ENCODE data around the gene SIT1. TPM values are rescaled to one million over a fixed set of nuclear protein-coding genes. Genes with fewer than 3 reads are reported as not detected.

The SIT1 gene
- total RNA-seq, 1 donor from 2014 or later, result not detected

DNA sequence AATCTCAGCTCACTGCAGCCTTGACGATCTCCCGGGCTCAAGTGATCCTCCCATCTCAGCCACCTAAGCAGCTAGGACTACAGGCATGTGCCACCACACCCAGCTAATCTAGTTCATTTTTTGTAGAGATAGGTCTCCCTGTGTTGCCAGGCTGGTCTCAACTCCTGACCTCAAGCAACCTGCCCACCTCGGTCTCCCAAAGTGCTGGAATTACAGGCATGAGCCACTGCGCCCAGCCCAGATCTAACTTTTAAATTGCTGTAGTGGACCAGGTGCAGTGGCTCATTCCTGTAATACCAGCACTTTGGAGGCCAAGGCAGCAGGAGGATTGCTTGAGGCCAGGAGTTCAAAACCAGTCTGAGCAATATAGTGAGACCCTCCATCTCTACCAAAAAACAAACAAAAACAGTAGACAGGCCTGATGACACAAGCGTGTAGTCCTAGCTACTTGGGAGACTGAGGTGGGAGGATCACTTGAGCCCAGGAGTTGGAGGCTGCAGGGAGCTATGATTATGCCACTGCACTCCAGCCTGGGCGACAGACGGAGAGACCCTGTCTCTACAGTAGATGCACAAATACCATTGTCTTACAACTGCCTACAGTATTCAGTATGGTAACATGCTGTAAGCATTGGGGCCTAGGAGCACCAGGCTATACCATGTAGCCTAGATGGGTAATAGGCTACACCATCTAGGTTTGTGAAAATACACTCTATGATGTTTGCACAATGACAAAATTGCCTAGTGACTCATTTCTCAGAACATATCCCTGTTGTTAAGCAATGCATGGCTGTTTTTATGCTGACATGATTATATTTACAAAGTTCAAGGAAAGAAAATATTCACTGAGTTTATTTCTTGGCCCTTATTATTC, 1.5 kb upstream of the SIT1 start:
- Histone ChIP-seq H3K27ac (ENCODE audit: low read depth, low read length) (no peak overlapping the region), H3K79me2 (ENCODE audit: insufficient read depth, low read length) (no peaks in the 10 kb centered on the region), H3K27me3 (ENCODE audit: insufficient read depth, low read length) (no peaks in the 10 kb centered on the region), H2AFZ (ENCODE audit: low read depth, low read length) (no peak overlapping the region), H3K36me3 (ENCODE audit: insufficient read depth, low read length) (no peaks in the 10 kb centered on the region), H3K9ac (ENCODE audit: low read length) (no peak overlapping the region), H4K20me1 (ENCODE audit: insufficient read depth, low read length) (no peaks in the 10 kb centered on the region), H3K4me1 (ENCODE audit: insufficient read depth, low read length) (peaks cover 14% of the 10 kb centered on the region), H3K9me3 (ENCODE audit: insufficient read depth, low read depth, low read length) (no peaks in the 10 kb centered on the region), H3K4me3 (ENCODE audit: insufficient read depth, low read depth, low read length) (no peak overlapping the region), H3K4me2 (ENCODE audit: low read length) (no peak overlapping the region)
- Mint-ChIP-seq H3K27ac (ENCODE audit: unreplicated experiment) (no peak overlapping the region), H3K4me3 (ENCODE audit: unreplicated experiment) (no peak overlapping the region), H3K9me3 (ENCODE audit: unreplicated experiment) (no peaks in the 10 kb centered on the region), H3K27me3 (ENCODE audit: low read depth, unreplicated experiment) (no peaks in the 10 kb centered on the region), H3K4me1 (ENCODE audit: low read depth, unreplicated experiment) (peaks cover 8% of the 10 kb centered on the region), H3K36me3 (ENCODE audit: low read depth, unreplicated experiment) (no peaks in the 10 kb centered on the region)
- no peak for DNase-seq (ENCODE audit: low read depth)
- TF ChIP-seq, protein P1, sequence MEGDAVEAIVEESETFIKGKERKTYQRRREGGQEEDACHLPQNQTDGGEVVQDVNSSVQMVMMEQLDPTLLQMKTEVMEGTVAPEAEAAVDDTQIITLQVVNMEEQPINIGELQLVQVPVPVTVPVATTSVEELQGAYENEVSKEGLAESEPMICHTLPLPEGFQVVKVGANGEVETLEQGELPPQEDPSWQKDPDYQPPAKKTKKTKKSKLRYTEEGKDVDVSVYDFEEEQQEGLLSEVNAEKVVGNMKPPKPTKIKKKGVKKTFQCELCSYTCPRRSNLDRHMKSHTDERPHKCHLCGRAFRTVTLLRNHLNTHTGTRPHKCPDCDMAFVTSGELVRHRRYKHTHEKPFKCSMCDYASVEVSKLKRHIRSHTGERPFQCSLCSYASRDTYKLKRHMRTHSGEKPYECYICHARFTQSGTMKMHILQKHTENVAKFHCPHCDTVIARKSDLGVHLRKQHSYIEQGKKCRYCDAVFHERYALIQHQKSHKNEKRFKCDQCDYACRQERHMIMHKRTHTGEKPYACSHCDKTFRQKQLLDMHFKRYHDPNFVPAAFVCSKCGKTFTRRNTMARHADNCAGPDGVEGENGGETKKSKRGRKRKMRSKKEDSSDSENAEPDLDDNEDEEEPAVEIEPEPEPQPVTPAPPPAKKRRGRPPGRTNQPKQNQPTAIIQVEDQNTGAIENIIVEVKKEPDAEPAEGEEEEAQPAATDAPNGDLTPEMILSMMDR (IDR thresholded peaks at IDR 0.05; ENCODE audit: insufficient read depth, low read depth, low read length), result no peak
- peak; percentile 13 for FAIRE-seq

GRCh38 chr9:35649431-35650340, 1.0 kb downstream of the SIT1 start:
- Histone ChIP-seq H3K79me2 (ENCODE audit: insufficient read depth, low read length) (no peaks in the 10 kb centered on the region), H3K4me3 (ENCODE audit: insufficient read depth, low read depth, low read length) (no peak overlapping the region), H3K4me1 (ENCODE audit: insufficient read depth, low read length) (peaks cover 16% of the 10 kb centered on the region), H3K9me3 (ENCODE audit: insufficient read depth, low read depth, low read length) (no peaks in the 10 kb centered on the region), H3K27ac (ENCODE audit: low read depth, low read length) (no peak overlapping the region), H3K4me2 (ENCODE audit: low read length) (peak overlapping the region; percentile 62), H3K36me3 (ENCODE audit: insufficient read depth, low read length) (no peaks in the 10 kb centered on the region), H4K20me1 (ENCODE audit: insufficient read depth, low read length) (no peaks in the 10 kb centered on the region), H3K27me3 (ENCODE audit: insufficient read depth, low read length) (no peaks in the 10 kb centered on the region), H3K9ac (ENCODE audit: low read length) (no peak overlapping the region), H2AFZ (ENCODE audit: low read depth, low read length) (peak overlapping the region; percentile 41)
- Mint-ChIP-seq H3K4me3 (ENCODE audit: unreplicated experiment) (peak overlapping the region; percentile 27), H3K27ac (ENCODE audit: unreplicated experiment) (no peak overlapping the region), H3K27me3 (ENCODE audit: low read depth, unreplicated experiment) (no peaks in the 10 kb centered on the region), H3K36me3 (ENCODE audit: low read depth, unreplicated experiment) (no peaks in the 10 kb centered on the region), H3K4me1 (ENCODE audit: low read depth, unreplicated experiment) (peaks cover 11% of the 10 kb centered on the region), H3K9me3 (ENCODE audit: unreplicated experiment) (no peaks in the 10 kb centered on the region)
- TF ChIP-seq, protein P1 (IDR thresholded peaks at IDR 0.05; ENCODE audit: insufficient read depth, low read depth, low read length), result no peak
- no peak for TF ChIP-seq EZH2 (IDR thresholded peaks at IDR 0.05; ENCODE audit: insufficient read depth, low read length)
- FAIRE-seq (no peak), DNase-seq (ENCODE audit: low read depth) (peak; percentile 8)

All from astrocyte (in vitro differentiated cells and primary cell).